ENCODE data around the gene TUBB4A.

Gene TUBB4A

GRCh38 chr19:6482343-6482686 lies 19.8 kb downstream of the TUBB4A start:
- peak overlapping the region in 1 of 2 experiments; percentile 86 for H3K27ac ChIP-seq (ENCODE audit: insufficient read depth in 1 of 2, low read depth in 1 of 2, low read length in 2 of 2, poor library complexity in 1 of 2, severe bottlenecking in 2 of 2)
- no peaks in the 10 kb centered on the region for H3K27me3 ChIP-seq (replicated peaks in 2 of 5; ENCODE audit: control insufficient read depth in 4 of 5, insufficient read depth in 5 of 5, low read length in 4 of 5)
- peak overlapping the region in 2 of 7 experiments; percentile 71 to 80 for H3K4me3 ChIP-seq (ENCODE audit: control insufficient read depth in 1 of 7, extremely low read depth in 1 of 7, insufficient read depth in 4 of 7, low read depth in 2 of 7, low read length in 6 of 7)
- H3K9me3 ChIP-seq (ENCODE audit: control extremely low read depth in 1 of 5, control insufficient read depth in 4 of 5, insufficient read depth in 2 of 5, low read depth in 1 of 5, low read length in 4 of 5), result no peaks in the 10 kb centered on the region
- ChIA-PET CTCF (interaction anchor here (0.9 to 3.6 kb wide), 7 partner anchors 9 to 60 kb away, joined by 3 to 18 read pairs (median 5); partner anchors contain the start of gene TUBB4A), POLR2A (no interaction called here)
- peaks cover 0 to 3% (median 0%) of the 10 kb centered on the region in 4 experiments for H3K36me3 ChIP-seq (ENCODE audit: control insufficient read depth in 4 of 4, insufficient read depth in 4 of 4, low read length in 3 of 4)
- no peak for DNase-seq
- H3K4me1 ChIP-seq (ENCODE audit: control extremely low read depth in 1 of 4, control insufficient read depth in 4 of 4, insufficient read depth in 4 of 4, low read length in 3 of 4), result peaks cover 0 to 20% (median 18%) of the 10 kb centered on the region in 4 experiments
- WGBS (ENCODE audit: insufficient coverage), result 98% methylated on average over 7 of the region's 8 CpGs

- peak within 1 kb of the TSS; percentile 72 to 86 for H3K27ac ChIP-seq (ENCODE audit: insufficient read depth in 1 of 2, low read depth in 1 of 2, low read length in 2 of 2, poor library complexity in 1 of 2, severe bottlenecking in 2 of 2)
- peak; percentile 49 to 79 (median 72) for DNase-seq
- ChIA-PET POLR2A (interaction anchor here (0.8 kb wide), 1 partner anchor 359 kb away, joined by 4 read pairs; no protein-coding TSS in a partner anchor), CTCF (interaction anchor here (0.6 to 3.6 kb wide), 15 partner anchors 9 to 382 kb away, joined by 3 to 18 read pairs (median 4); partner anchors contain the start of gene TUBB4A)
- peaks cover 0 to 20% (median 18%) of the 10 kb centered on the region in 4 experiments for H3K4me1 ChIP-seq (ENCODE audit: control extremely low read depth in 1 of 4, control insufficient read depth in 4 of 4, insufficient read depth in 4 of 4, low read length in 3 of 4)
- no peaks in the 10 kb centered on the region for H3K27me3 ChIP-seq (replicated peaks in 2 of 5; ENCODE audit: control insufficient read depth in 4 of 5, insufficient read depth in 5 of 5, low read length in 4 of 5)
- H3K4me3 ChIP-seq (ENCODE audit: control insufficient read depth in 1 of 7, extremely low read depth in 1 of 7, insufficient read depth in 4 of 7, low read depth in 2 of 7, low read length in 6 of 7), result peak within 1 kb of the TSS; percentile 22 to 83 (median 68)
- 14% methylated on average over 19 of the region's 24 CpGs for WGBS (ENCODE audit: insufficient coverage)
- no peaks in the 10 kb centered on the region for H3K9me3 ChIP-seq (ENCODE audit: control extremely low read depth in 1 of 5, control insufficient read depth in 4 of 5, insufficient read depth in 2 of 5, low read depth in 1 of 5, low read length in 4 of 5)
- peaks cover 0 to 8% (median 2%) of the 10 kb centered on the region in 4 experiments for H3K36me3 ChIP-seq (ENCODE audit: control insufficient read depth in 4 of 4, insufficient read depth in 4 of 4, low read length in 3 of 4)
These were observed 20.4 kb downstream of the TUBB4A start, which contains the start of gene DENND1C for GRCh38 chr19:6481541-6482342. DENND1C (minus strand) TSS chr19:6481787; CDS start chr19:6481695, 92 bp downstream.

- peak in 2 of 3 donors; percentile 24 to 34 for DNase-seq
- Histone ChIP-seq H3K27ac (ENCODE audit: insufficient read depth in 1 of 2, low read depth in 1 of 2, low read length in 2 of 2, poor library complexity in 1 of 2, severe bottlenecking in 2 of 2) (peak overlapping the region; percentile 72 to 86), H3K4me3 (ENCODE audit: control insufficient read depth in 1 of 7, extremely low read depth in 1 of 7, insufficient read depth in 4 of 7, low read depth in 2 of 7, low read length in 6 of 7) (peak overlapping the region; percentile 22 to 83 (median 68)), H3K36me3 (ENCODE audit: control insufficient read depth in 4 of 4, insufficient read depth in 4 of 4, low read length in 3 of 4) (peaks cover 0 to 15% (median 8%) of the 10 kb centered on the region in 4 experiments), H3K9me3 (ENCODE audit: control extremely low read depth in 1 of 5, control insufficient read depth in 4 of 5, insufficient read depth in 2 of 5, low read depth in 1 of 5, low read length in 4 of 5) (no peaks in the 10 kb centered on the region), H3K27me3 (replicated peaks in 2 of 5; ENCODE audit: control insufficient read depth in 4 of 5, insufficient read depth in 5 of 5, low read length in 4 of 5) (no peaks in the 10 kb centered on the region), H3K4me1 (ENCODE audit: control extremely low read depth in 1 of 4, control insufficient read depth in 4 of 4, insufficient read depth in 4 of 4, low read length in 3 of 4) (peaks cover 0 to 20% (median 18%) of the 10 kb centered on the region in 4 experiments)
- ChIA-PET CTCF (interaction anchor here (0.6 to 3.6 kb wide), 13 partner anchors 8 to 383 kb away, joined by 3 to 18 read pairs (median 5); partner anchors contain the start of gene TUBB4A), POLR2A (interaction anchor here (0.8 kb wide), 1 partner anchor 359 kb away, joined by 4 read pairs; no protein-coding TSS in a partner anchor)
- WGBS (ENCODE audit: insufficient coverage), result 26% methylated on average over 6 of the region's 10 CpGs
These were observed 21.2 kb downstream of the TUBB4A start for GRCh38 chr19:6480848-6481415.

GRCh38 chr19:6479836-6480398 lies 22.2 kb downstream of the TUBB4A start:
- no peak overlapping the region for H3K27ac ChIP-seq (ENCODE audit: insufficient read depth in 1 of 2, low read depth in 1 of 2, low read length in 2 of 2, poor library complexity in 1 of 2, severe bottlenecking in 2 of 2)

GRCh38 chr19:6478815-6479214 lies 23.3 kb downstream of the TUBB4A start:
- POLR2A ChIA-PET, result no interaction called here
- 98% methylated on average over 9 of the region's 13 CpGs for WGBS (ENCODE audit: insufficient coverage)
- H3K27ac ChIP-seq (ENCODE audit: insufficient read depth in 1 of 2, low read depth in 1 of 2, low read length in 2 of 2, poor library complexity in 1 of 2, severe bottlenecking in 2 of 2), result no peak overlapping the region

More at GRCh38 chr19:6479836-6480398, 22.2 kb downstream of the TUBB4A start:
- WGBS (ENCODE audit: insufficient coverage), result 95% methylated on average over 4 of the region's 7 CpGs
- Histone ChIP-seq H3K4me1 (ENCODE audit: control extremely low read depth in 1 of 4, control insufficient read depth in 4 of 4, insufficient read depth in 4 of 4, low read length in 3 of 4) (peaks cover 0 to 20% (median 18%) of the 10 kb centered on the region in 4 experiments), H3K4me3 (ENCODE audit: control insufficient read depth in 1 of 7, extremely low read depth in 1 of 7, insufficient read depth in 4 of 7, low read depth in 2 of 7, low read length in 6 of 7) (no peak overlapping the region), H3K27me3 (replicated peaks in 2 of 5; ENCODE audit: control insufficient read depth in 4 of 5, insufficient read depth in 5 of 5, low read length in 4 of 5) (no peaks in the 10 kb centered on the region), H3K36me3 (ENCODE audit: control insufficient read depth in 4 of 4, insufficient read depth in 4 of 4, low read length in 3 of 4) (peaks cover 0 to 25% (median 16%) of the 10 kb centered on the region in 4 experiments), H3K9me3 (ENCODE audit: control extremely low read depth in 1 of 5, control insufficient read depth in 4 of 5, insufficient read depth in 2 of 5, low read depth in 1 of 5, low read length in 4 of 5) (no peaks in the 10 kb centered on the region)
- DNase-seq, result no peak
- ChIA-PET POLR2A (no interaction called here), CTCF (interaction anchor here (0.6 to 3.6 kb wide), 2 partner anchors 24 to 164 kb away, joined by 5 to 18 read pairs; partner anchors contain the start of gene TUBB4A)

GRCh38 chr19:6476896-6477431 lies 25.1 kb downstream of the TUBB4A start:
- POLR2A ChIA-PET, result no interaction called here
- peaks cover 0 to 14% (median 13%) of the 10 kb centered on the region in 4 experiments for H3K4me1 ChIP-seq (ENCODE audit: control extremely low read depth in 1 of 4, control insufficient read depth in 4 of 4, insufficient read depth in 4 of 4, low read length in 3 of 4)

More at GRCh38 chr19:6478815-6479214, 23.3 kb downstream of the TUBB4A start:
- H3K27me3 ChIP-seq (replicated peaks in 2 of 5; ENCODE audit: control insufficient read depth in 4 of 5, insufficient read depth in 5 of 5, low read length in 4 of 5), result no peaks in the 10 kb centered on the region
- H3K4me3 ChIP-seq (ENCODE audit: control insufficient read depth in 1 of 7, extremely low read depth in 1 of 7, insufficient read depth in 4 of 7, low read depth in 2 of 7, low read length in 6 of 7), result no peak overlapping the region
- no peak for DNase-seq
- CTCF ChIA-PET, result interaction anchor here (0.8 kb wide), 1 partner anchor 385 kb away, joined by 3 read pairs; no protein-coding TSS in a partner anchor
- peaks cover 0 to 20% (median 18%) of the 10 kb centered on the region in 4 experiments for H3K4me1 ChIP-seq (ENCODE audit: control extremely low read depth in 1 of 4, control insufficient read depth in 4 of 4, insufficient read depth in 4 of 4, low read length in 3 of 4)
- H3K36me3 ChIP-seq (ENCODE audit: control insufficient read depth in 4 of 4, insufficient read depth in 4 of 4, low read length in 3 of 4), result peaks cover 0 to 26% (median 18%) of the 10 kb centered on the region in 4 experiments
- H3K9me3 ChIP-seq (ENCODE audit: control extremely low read depth in 1 of 5, control insufficient read depth in 4 of 5, insufficient read depth in 2 of 5, low read depth in 1 of 5, low read length in 4 of 5), result no peaks in the 10 kb centered on the region

More at GRCh38 chr19:6476896-6477431, 25.1 kb downstream of the TUBB4A start:
- H3K4me3 ChIP-seq (ENCODE audit: control insufficient read depth in 1 of 7, extremely low read depth in 1 of 7, insufficient read depth in 4 of 7, low read depth in 2 of 7, low read length in 6 of 7), result no peak overlapping the region
- WGBS (ENCODE audit: insufficient coverage), result 96% methylated on average over 20 of the region's 29 CpGs
- H3K27ac ChIP-seq (ENCODE audit: insufficient read depth in 1 of 2, low read depth in 1 of 2, low read length in 2 of 2, poor library complexity in 1 of 2, severe bottlenecking in 2 of 2), result no peak overlapping the region
- H3K36me3 ChIP-seq (ENCODE audit: control insufficient read depth in 4 of 4, insufficient read depth in 4 of 4, low read length in 3 of 4), result peaks cover 0 to 26% (median 18%) of the 10 kb centered on the region in 4 experiments
- CTCF ChIA-PET, result no interaction called here
- DNase-seq, result no peak
- H3K27me3 ChIP-seq (replicated peaks in 2 of 5; ENCODE audit: control insufficient read depth in 4 of 5, insufficient read depth in 5 of 5, low read length in 4 of 5), result no peaks in the 10 kb centered on the region
- H3K9me3 ChIP-seq (ENCODE audit: control extremely low read depth in 1 of 5, control insufficient read depth in 4 of 5, insufficient read depth in 2 of 5, low read depth in 1 of 5, low read length in 4 of 5), result no peaks in the 10 kb centered on the region
